Stimulated activated naive CD8-positive, alpha-beta T cell treated with anti-CD3 and anti-CD28 coated beads, Interleukin-15, Interleukin-2, amounts not matched to agents 100 ng/mL and 50 ng/mL, for 24 hours (primary cell): ENCODE data around the gene THBS2.
"Not testable (repeated sequence)": the region's sequence is repeated elsewhere in the genome, so short reads cannot be mapped to it uniquely, and the experiment has no call there.

Source experiments
- H3K27ac Mint-ChIP-seq: one replicate; pipeline ENCODE4 v1.8.0; 2021; ENCODE audit warnings: mild to moderate bottlenecking, mixed read lengths
- H3K27me3 Mint-ChIP-seq: one replicate; pipeline ENCODE4 v1.8.0; 2021; ENCODE audit warnings: mixed read lengths
- H3K36me3 Mint-ChIP-seq: one replicate; pipeline ENCODE4 v1.8.0; 2021; ENCODE audit warnings: low read depth, mixed read lengths
- H3K4me1 Mint-ChIP-seq: one replicate; pipeline ENCODE4 v1.8.0; 2021; ENCODE audit warnings: low read depth, mixed read lengths
- H3K4me3 Mint-ChIP-seq: one replicate; pipeline ENCODE4 v1.8.0; 2021; ENCODE audit warnings: mild to moderate bottlenecking, mixed read lengths
- H3K9me3 Mint-ChIP-seq: one replicate; pipeline ENCODE4 v1.8.0; 2021; ENCODE audit warnings: mixed read lengths

THBS2 gene

GRCh38 chr6:169287675-169288074, 34.0 kb upstream of the THBS2 start:
- H3K27me3 Mint-ChIP-seq = no peaks in the 10 kb centered on the region
- no peaks in the 10 kb centered on the region for H3K9me3 Mint-ChIP-seq
- H3K4me3 Mint-ChIP-seq = no peak overlapping the region
- no peaks in the 10 kb centered on the region for H3K4me1 Mint-ChIP-seq
- H3K36me3 Mint-ChIP-seq = no peaks in the 10 kb centered on the region
- no peak overlapping the region for H3K27ac Mint-ChIP-seq

DNA sequence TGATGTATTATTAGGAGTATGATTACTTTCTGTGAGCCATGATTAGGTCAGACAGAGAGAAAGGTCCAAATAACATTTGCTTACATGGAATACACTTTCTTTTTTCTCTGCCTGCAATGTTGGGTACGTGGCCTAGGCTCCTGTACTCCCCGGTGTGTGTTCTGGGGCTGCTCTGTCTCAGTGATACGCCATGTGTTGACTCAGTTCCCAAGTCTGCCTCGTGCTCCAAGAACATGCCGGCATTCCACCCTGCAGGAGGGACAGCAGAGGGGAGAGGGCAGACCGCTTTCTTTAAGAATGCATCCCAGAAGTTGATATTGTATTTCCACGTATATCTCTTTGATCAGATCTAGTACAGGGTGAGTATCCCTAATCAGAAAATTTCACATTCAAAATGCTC, 33.3 kb upstream of the THBS2 start:
- Mint-ChIP-seq H3K36me3 (no peaks in the 10 kb centered on the region), H3K27ac (no peak overlapping the region), H3K27me3 (no peaks in the 10 kb centered on the region), H3K4me3 (no peak overlapping the region), H3K4me1 (no peaks in the 10 kb centered on the region), H3K9me3 (no peaks in the 10 kb centered on the region)

GRCh38 chr6:169285165-169285564, 31.5 kb upstream of the THBS2 start:
- no peaks in the 10 kb centered on the region for H3K9me3 Mint-ChIP-seq
- no peaks in the 10 kb centered on the region for H3K27me3 Mint-ChIP-seq
- H3K4me1 Mint-ChIP-seq = no peaks in the 10 kb centered on the region
- H3K4me3 Mint-ChIP-seq = no peak overlapping the region
- no peaks in the 10 kb centered on the region for H3K36me3 Mint-ChIP-seq
- no peak overlapping the region for H3K27ac Mint-ChIP-seq

DNA sequence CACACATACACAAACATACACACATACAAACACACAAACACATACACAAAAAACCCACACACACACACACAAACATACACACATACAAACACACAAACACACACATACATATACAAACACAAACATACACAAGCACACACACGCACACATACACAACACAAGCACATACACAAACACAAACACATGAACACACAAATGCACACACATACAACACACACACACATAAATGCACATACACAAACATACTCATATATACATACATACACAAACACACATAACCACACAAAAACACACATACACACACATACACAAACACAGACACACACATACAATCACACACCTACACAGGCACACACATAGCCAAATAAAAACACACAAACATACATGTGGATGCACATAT, 30.3 kb upstream of the THBS2 start:
- no peaks in the 10 kb centered on the region for H3K9me3 Mint-ChIP-seq
- no peaks in the 10 kb centered on the region for H3K4me1 Mint-ChIP-seq
- H3K36me3 Mint-ChIP-seq = no peaks in the 10 kb centered on the region
- no peak overlapping the region for H3K27ac Mint-ChIP-seq
- H3K27me3 Mint-ChIP-seq = no peaks in the 10 kb centered on the region
- no peak overlapping the region for H3K4me3 Mint-ChIP-seq

DNA sequence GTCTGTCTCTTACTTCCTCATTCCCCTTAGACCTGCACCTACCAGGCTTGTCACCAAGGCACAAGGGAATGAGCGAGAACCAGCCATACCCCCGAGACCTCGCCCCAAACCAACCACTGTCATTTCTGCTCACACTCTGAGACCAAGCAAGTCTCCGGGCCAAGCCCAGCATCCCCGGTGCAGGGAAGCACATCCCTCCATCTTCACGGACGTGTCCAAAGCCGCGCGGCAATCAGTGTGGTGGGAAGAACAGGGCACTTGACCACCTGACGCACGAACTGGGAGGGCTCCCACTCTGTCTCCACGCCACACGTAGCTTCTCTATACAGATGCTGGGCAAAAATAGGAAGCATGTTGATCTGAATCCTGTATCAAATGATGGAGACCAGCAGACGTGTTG, 28.4 kb upstream of the THBS2 start:
- H3K27me3 Mint-ChIP-seq = no peaks in the 10 kb centered on the region
- no peaks in the 10 kb centered on the region for H3K9me3 Mint-ChIP-seq
- H3K4me3 Mint-ChIP-seq = no peak overlapping the region
- no peaks in the 10 kb centered on the region for H3K4me1 Mint-ChIP-seq
- H3K27ac Mint-ChIP-seq = no peak overlapping the region
- no peaks in the 10 kb centered on the region for H3K36me3 Mint-ChIP-seq

DNA sequence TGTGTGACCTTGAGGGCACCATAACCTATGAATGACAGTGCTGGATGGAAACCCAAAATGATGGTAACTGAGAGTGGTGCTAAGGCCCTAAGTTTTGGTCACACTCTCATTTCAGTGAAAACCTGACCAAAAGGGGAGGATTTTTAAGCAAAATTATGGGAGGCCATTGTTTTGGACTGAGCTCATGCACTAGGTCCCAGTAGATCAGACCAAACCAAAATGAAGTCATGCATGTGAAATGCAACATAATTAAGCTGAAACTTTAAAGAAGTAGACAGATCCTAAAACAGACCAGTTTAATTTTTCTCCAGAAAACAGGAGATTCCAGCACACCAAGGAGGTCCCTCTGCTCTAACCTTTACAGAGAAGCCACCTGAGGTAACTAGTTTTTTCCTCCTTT, 24.0 kb upstream of the THBS2 start:
- Mint-ChIP-seq H3K27me3 (no peaks in the 10 kb centered on the region), H3K4me3 (no peak overlapping the region)

GRCh38 chr6:169274781-169275180, 21.1 kb upstream of the THBS2 start:
- no peaks in the 10 kb centered on the region for H3K9me3 Mint-ChIP-seq
- H3K4me1 Mint-ChIP-seq = no peaks in the 10 kb centered on the region
- H3K27ac Mint-ChIP-seq = no peak overlapping the region
- no peak overlapping the region for H3K4me3 Mint-ChIP-seq
- H3K36me3 Mint-ChIP-seq = no peaks in the 10 kb centered on the region
- no peaks in the 10 kb centered on the region for H3K27me3 Mint-ChIP-seq

More for the DNA sequence above, 24.0 kb upstream of the THBS2 start:
- no peak overlapping the region for H3K27ac Mint-ChIP-seq
- H3K4me1 Mint-ChIP-seq = no peaks in the 10 kb centered on the region
- H3K9me3 Mint-ChIP-seq = no peaks in the 10 kb centered on the region
- H3K36me3 Mint-ChIP-seq = no peaks in the 10 kb centered on the region

DNA sequence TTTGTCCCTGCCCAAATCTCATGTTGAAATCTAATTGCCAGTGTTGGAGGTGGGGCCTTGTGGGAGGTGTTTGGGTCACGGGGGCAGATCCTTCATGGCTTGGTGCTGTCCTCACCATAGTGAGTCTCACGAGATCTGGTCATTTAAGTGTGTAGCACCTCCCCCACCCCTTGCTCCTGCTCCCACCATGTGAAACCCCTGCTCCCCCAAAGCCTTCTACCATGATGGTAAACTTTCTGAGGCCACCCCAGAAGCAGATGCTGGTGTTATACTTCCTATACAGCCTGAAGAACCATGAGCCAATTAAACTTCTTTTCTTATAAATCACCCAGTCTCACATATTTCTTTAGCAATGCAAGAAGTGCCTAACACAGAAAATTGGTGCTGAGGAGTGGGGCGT, 19.9 kb upstream of the THBS2 start:
- H3K4me1 Mint-ChIP-seq = no peaks in the 10 kb centered on the region
- H3K36me3 Mint-ChIP-seq = no peaks in the 10 kb centered on the region
- H3K27ac Mint-ChIP-seq = no peak overlapping the region
- H3K4me3 Mint-ChIP-seq = no peak overlapping the region
- no peaks in the 10 kb centered on the region for H3K27me3 Mint-ChIP-seq
- no peaks in the 10 kb centered on the region for H3K9me3 Mint-ChIP-seq

GRCh38 chr6:169271877-169272216, 18.2 kb upstream of the THBS2 start:
- Mint-ChIP-seq H3K27me3 (no peaks in the 10 kb centered on the region), H3K27ac (no peak overlapping the region), H3K4me3 (no peak overlapping the region), H3K36me3 (no peaks in the 10 kb centered on the region), H3K9me3 (no peaks in the 10 kb centered on the region), H3K4me1 (no peaks in the 10 kb centered on the region)

GRCh38 chr6:169271158-169271876, 17.7 kb upstream of the THBS2 start:
- H3K36me3 Mint-ChIP-seq = no peaks in the 10 kb centered on the region
- no peak overlapping the region for H3K27ac Mint-ChIP-seq
- no peaks in the 10 kb centered on the region for H3K4me1 Mint-ChIP-seq
- H3K4me3 Mint-ChIP-seq = no peak overlapping the region
- H3K9me3 Mint-ChIP-seq = no peaks in the 10 kb centered on the region
- H3K27me3 Mint-ChIP-seq = no peaks in the 10 kb centered on the region

- not testable (repeated sequence) for H3K4me1 Mint-ChIP-seq, H3K27me3 Mint-ChIP-seq, H3K36me3 Mint-ChIP-seq, H3K9me3 Mint-ChIP-seq, H3K4me3 Mint-ChIP-seq, H3K27ac Mint-ChIP-seq
Observed at GRCh38 chr6:169270077-169270380, 16.4 kb upstream of the THBS2 start.

DNA sequence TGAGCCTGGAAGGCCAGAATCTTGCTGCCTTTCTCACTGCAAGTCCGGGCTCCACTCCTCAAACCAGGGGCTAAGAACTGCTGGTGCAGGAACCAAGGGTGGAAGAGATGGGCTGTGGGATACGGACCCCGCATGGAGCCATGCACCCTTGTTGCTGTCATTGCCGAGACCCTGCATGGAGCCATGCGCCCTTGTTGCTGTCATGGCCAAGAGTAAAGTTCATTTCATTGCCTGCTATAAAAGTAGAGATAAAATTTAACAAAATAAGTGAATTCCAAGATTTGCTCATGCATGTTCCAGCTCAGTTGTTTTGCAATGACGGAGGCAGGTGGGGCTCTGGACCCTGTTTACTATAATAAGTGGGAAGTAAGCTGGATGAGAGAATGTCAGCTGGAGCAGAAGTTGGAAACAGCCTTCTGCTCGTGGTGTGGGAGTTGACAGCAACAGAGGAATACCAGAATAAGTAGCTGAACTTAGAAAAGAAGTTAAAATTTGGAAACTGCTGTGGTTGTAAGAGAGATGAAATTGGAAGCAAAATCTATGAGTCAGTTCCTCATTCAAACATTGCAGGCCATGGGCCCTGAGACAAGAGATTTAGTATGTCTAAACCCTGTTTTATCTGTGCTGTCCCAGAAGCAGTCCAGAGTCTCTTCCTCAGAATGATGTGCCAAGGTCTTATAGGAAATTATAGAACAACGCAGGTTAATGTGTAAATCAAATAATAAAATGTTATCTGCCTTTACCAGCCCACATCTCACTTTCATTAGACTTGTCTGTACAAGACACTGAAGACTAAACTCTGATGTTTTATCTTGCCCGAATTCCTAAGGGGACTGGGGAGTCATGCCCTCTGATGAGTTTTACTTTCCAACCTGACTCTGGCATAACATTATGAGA, 15.8 kb upstream of the THBS2 start:
- H3K4me1 Mint-ChIP-seq = no peaks in the 10 kb centered on the region
- H3K27me3 Mint-ChIP-seq = no peaks in the 10 kb centered on the region
- no peak overlapping the region for H3K4me3 Mint-ChIP-seq
- no peaks in the 10 kb centered on the region for H3K9me3 Mint-ChIP-seq
- H3K36me3 Mint-ChIP-seq = no peaks in the 10 kb centered on the region
- no peak overlapping the region for H3K27ac Mint-ChIP-seq

GRCh38 chr6:169268276-169268675, 14.6 kb upstream of the THBS2 start:
- Mint-ChIP-seq H3K36me3 (no peaks in the 10 kb centered on the region), H3K4me1 (no peaks in the 10 kb centered on the region), H3K27ac (no peak overlapping the region), H3K27me3 (no peaks in the 10 kb centered on the region), H3K9me3 (no peaks in the 10 kb centered on the region), H3K4me3 (no peak overlapping the region)

DNA sequence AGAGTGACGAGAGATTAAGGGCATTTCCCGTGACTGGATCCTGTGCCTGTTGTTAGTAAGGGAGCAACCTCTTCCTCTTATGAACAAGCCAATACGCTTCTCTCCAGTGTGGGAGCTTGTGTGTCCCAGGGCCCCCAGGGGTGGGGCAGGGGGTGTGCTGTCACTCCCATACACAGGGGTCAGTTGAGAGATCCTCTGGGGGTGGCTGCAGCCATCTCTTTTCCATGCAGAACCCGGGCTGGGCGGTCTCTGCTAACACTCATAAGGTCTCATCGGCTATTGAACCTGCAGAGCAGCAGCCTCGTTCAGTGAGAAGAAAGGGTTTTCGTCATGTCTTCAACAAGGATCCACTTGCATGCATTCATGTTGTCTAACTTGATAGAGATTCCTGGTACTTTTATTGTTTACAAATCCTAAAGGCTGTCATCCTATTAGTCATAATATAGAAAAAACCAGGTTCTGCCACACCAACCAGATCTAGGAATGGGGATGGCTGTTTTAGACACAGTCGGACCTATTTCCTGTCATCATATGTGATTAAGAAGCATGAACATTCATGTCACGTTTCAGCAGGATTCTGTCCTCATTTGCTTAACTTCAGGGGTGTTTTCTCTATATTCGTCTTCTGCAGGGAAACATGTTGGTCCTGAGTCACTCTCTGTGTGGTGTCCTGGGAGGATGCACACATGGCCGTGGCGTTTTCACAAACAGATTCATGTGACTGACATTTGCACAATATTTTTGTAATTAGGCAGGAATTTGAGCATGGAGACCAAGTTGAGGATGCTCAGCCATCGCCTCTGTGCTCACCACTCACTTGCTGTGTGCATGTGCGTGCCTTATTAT, 13.3 kb upstream of the THBS2 start:
- Mint-ChIP-seq H3K36me3 (no peaks in the 10 kb centered on the region), H3K27me3 (no peaks in the 10 kb centered on the region), H3K4me1 (no peaks in the 10 kb centered on the region), H3K4me3 (no peak overlapping the region), H3K9me3 (no peaks in the 10 kb centered on the region), H3K27ac (no peak overlapping the region)

DNA sequence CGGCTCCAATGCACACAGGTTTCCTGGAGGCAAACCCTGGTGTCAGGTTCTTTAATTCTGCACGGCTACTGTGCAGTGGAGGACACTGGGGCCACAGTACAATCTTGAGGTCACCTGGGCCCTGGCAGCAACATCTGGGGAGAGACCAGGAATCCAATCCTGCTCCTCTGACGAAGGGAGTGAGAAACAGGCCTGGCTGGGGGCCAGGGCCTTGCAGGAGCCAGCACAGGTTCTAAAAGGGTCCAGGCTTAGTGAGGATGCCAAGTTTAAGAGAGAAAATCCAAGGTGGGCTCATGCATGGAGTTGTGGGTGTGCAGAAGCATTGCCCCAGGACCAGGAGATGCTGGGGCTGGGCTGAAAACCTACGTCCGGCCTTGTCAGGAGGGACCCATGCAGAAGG, 12.6 kb upstream of the THBS2 start:
- H3K4me3 Mint-ChIP-seq = no peak overlapping the region
- no peaks in the 10 kb centered on the region for H3K9me3 Mint-ChIP-seq
- H3K4me1 Mint-ChIP-seq = no peaks in the 10 kb centered on the region
- no peak overlapping the region for H3K27ac Mint-ChIP-seq
- H3K36me3 Mint-ChIP-seq = no peaks in the 10 kb centered on the region
- no peaks in the 10 kb centered on the region for H3K27me3 Mint-ChIP-seq
